GM23338 (cell line): ENCODE data around the gene CD69. TPM values are rescaled to one million over a fixed set of nuclear protein-coding genes. Genes with fewer than 3 reads are reported as not detected.

Experiments
- ATAC-seq: fragments of 200-7000 bp; cut with Tn5 transposase; 3 replicates; pipeline ENCODE4 v1.9.1; 2020
- DNase-seq: peaks from one replicate; pipeline ENCODE4 v3.0.0-alpha.2; 2015; ENCODE audit warnings: low spot score
- H2AFZ ChIP-seq: fragments of 200-600 bp; sonication (generic); 2 replicates; pipeline ENCODE4 v1.8.0; 2016; ENCODE audit warnings: antibody characterized with exemption, mild to moderate bottlenecking, moderate library complexity
- H3F3A ChIP-seq: fragments of 200-600 bp; sonication (generic); replicated peaks from 2 replicates; pipeline ENCODE4 v1.8.0; 2017; ENCODE audit warnings: antibody characterized with exemption, mixed run types, low read depth
- H3K27ac ChIP-seq: fragments of 200-600 bp; sonication (generic); 2 replicates; pipeline ENCODE4 v1.6.1; 2016; ENCODE audit warnings: low read depth
- H3K27me3 ChIP-seq: fragments of 200-600 bp; sonication (generic); 2 replicates; pipeline ENCODE4 v1.8.0; 2016; ENCODE audit warnings: mild to moderate bottlenecking, mixed run types, moderate library complexity; ENCODE audit not compliant: insufficient read depth
- H3K36me3 ChIP-seq: fragments of 200-600 bp; sonication (generic); 2 replicates; pipeline ENCODE4 v1.8.0; 2016; ENCODE audit warnings: mild to moderate bottlenecking; ENCODE audit not compliant: insufficient read depth
- H3K4me1 ChIP-seq: fragments of 200-600 bp; sonication (generic); 2 replicates; pipeline ENCODE4 v1.8.0; 2016; ENCODE audit warnings: mild to moderate bottlenecking, moderate library complexity; ENCODE audit not compliant: insufficient read depth
- H3K4me2 ChIP-seq: fragments of 200-600 bp; sonication (generic); 2 replicates; pipeline ENCODE4 v1.7.1; 2017; ENCODE audit warnings: mixed run types
- H3K4me3 ChIP-seq: fragments of 200-600 bp; sonication (generic); 2 replicates; pipeline ENCODE4 v1.6.1; 2016; ENCODE audit warnings: mixed run types
- H3K79me2 ChIP-seq: fragments of 200-600 bp; sonication (generic); replicated peaks from 2 replicates; pipeline ENCODE4 v1.8.0; 2017; ENCODE audit warnings: mild to moderate bottlenecking; ENCODE audit not compliant: insufficient read depth
- H3K9me2 ChIP-seq: fragments of 200-600 bp; sonication (generic); 2 replicates; pipeline ENCODE4 v1.8.0; 2017; ENCODE audit not compliant: insufficient read depth
- H4K20me1 ChIP-seq: fragments of 200-600 bp; sonication (generic); replicated peaks from 2 replicates; pipeline ENCODE4 v1.8.0; 2017; ENCODE audit warnings: mild to moderate bottlenecking; ENCODE audit not compliant: insufficient read depth
- H3K27ac Mint-ChIP-seq: 2 replicates; pipeline ENCODE4 v1.8.0; 2020; ENCODE audit warnings: inconsistent platforms, mild to moderate bottlenecking, moderate library complexity, mixed read lengths
- H3K27me3 Mint-ChIP-seq: 3 replicates; pipeline ENCODE4 v1.8.0; 2022; ENCODE audit warnings: low read depth, mild to moderate bottlenecking, moderate library complexity, mixed read lengths, inconsistent platforms; ENCODE audit not compliant: insufficient read depth, poor library complexity
- H3K36me3 Mint-ChIP-seq: 3 replicates; pipeline ENCODE4 v1.8.0; 2021; ENCODE audit warnings: low read depth, mild to moderate bottlenecking, inconsistent platforms, moderate library complexity, mixed read lengths
- H3K4me1 Mint-ChIP-seq: 3 replicates; pipeline ENCODE4 v1.8.0; 2020; ENCODE audit warnings: mild to moderate bottlenecking, inconsistent platforms, mixed read lengths
- H3K4me3 Mint-ChIP-seq: 3 replicates; pipeline ENCODE4 v1.8.0; 2021; ENCODE audit warnings: moderate library complexity, mild to moderate bottlenecking, inconsistent platforms, mixed read lengths
- H3K9me3 Mint-ChIP-seq: 3 replicates; pipeline ENCODE4 v1.8.0; 2020; ENCODE audit warnings: moderate library complexity, mild to moderate bottlenecking, inconsistent platforms, mixed read lengths
- EZH2 ChIP-seq: fragments of 200-600 bp; sonication (generic); IDR thresholded peaks from one replicate; pipeline ENCODE4 v1.8.0; 2017; ENCODE audit warnings: antibody characterized with exemption, mild to moderate bottlenecking, low read depth; ENCODE audit not compliant: unreplicated experiment
- JUNB ChIP-seq: IDR thresholded peaks from one replicate; pipeline ENCODE4 v1.6.1; 2016; ENCODE audit warnings: antibody characterized with exemption; ENCODE audit not compliant: unreplicated experiment
- NANOG ChIP-seq: IDR thresholded peaks from 2 replicates; pipeline ENCODE4 v1.6.1; 2016; ENCODE audit warnings: antibody characterized with exemption, borderline replicate concordance
- POLR2AphosphoS5 ChIP-seq: IDR thresholded peaks from 2 replicates; pipeline ENCODE4 v1.6.1; 2016; ENCODE audit warnings: antibody characterized with exemption, low read depth
- ZNF114 ChIP-seq: fragments of 250-450 bp; sonication (Bioruptor Pico); IDR thresholded peaks from 2 replicates; pipeline ENCODE4 v1.5.0; 2020; ENCODE audit warnings: mild to moderate bottlenecking, moderate library complexity
- ZNF331 ChIP-seq: fragments of 250-450 bp; sonication (Bioruptor Pico); IDR thresholded peaks from 2 replicates; pipeline ENCODE4 v1.5.0; 2020; ENCODE audit warnings: low read depth, mild to moderate bottlenecking, moderate library complexity
- polyA plus RNA-seq: library from polyadenylated mRNA; unstranded; fragments of >200 nt; fragmentation: Nextera tagmentation; extraction: Ambion mirVana; gene quantifications from 2 replicates; pipeline ENCODE4 v1.2.1, GENCODE V29; 2016
- total RNA-seq: library from RNA; depleted of rRNA; stranded (reverse); fragments of >200 nt; shearing (Covaris generic); gene quantifications from 2 replicates; pipeline ENCODE4 v1.2.3, GENCODE V29; 2014
- TF ChIP-seq, protein P1 (sequence below): IDR thresholded peaks from one replicate; pipeline ENCODE4 v1.6.1; 2018; ENCODE audit warnings: antibody characterized with exemption; ENCODE audit not compliant: unreplicated experiment
- TF ChIP-seq, protein P2 (sequence below): fragments of 250-450 bp; sonication (Bioruptor Pico); IDR thresholded peaks from 2 replicates; pipeline ENCODE4 v1.5.0; 2020; ENCODE audit warnings: mild to moderate bottlenecking, moderate library complexity
- TF ChIP-seq, protein P3 (sequence below): IDR thresholded peaks from 2 replicates; pipeline ENCODE4 v1.6.1; 2016; ENCODE audit warnings: antibody characterized with exemption

The CD69 gene
- total and polyA plus RNA-seq, 2 experiments from 2014 or later: not detected

DNA sequence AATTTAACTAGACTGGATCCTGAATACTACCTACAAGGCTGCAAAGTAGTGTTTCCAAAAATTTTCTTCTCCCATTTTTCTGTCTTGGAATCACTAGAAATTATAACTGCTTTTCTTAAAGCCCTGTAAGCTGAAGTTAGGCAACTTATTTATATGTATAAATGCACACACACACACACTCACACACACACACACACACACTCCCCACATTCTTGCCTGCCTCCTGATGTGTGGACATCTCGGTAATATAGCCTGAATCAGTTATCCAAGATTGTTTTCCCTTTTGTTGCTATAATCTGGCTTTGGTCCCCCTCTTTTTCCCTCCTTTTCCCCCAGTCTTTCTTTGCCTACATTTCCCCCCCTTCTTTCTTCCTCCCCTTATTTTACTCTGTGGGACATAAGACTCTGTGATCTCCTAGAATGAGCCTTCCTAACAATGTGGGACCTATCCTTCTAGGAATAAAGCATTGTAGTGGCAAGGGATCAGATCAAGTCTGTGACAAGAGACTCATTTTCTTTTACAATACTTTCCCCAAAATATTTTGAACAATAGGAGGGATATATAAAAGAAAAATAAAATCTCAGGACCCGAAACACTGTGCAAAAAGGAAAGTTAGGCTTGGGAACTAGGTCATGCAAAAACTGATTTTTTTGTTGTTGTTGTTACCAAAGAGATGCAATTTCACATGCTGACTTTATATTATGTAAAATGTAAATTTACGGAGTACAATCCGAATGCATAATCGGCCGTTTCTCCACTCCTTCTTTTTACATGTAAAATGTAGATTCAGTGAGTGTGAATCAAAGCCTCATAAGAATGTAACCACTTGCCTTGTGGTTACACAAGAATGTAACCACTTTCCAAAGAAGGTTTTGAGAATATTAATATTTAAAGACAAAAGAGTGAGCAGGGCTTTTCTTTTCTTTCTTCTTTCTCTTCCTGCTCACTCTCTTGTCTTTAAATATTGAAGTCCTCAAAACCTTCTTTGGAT lies 26.3 kb upstream of the CD69 start:
- Histone ChIP-seq H2AFZ (no peak overlapping the region), H3F3A (no peaks in the 10 kb centered on the region), H3K27ac (peak overlapping the region; percentile 94), H3K4me2 (peak overlapping the region; percentile 68), H3K36me3 (no peaks in the 10 kb centered on the region), H4K20me1 (no peaks in the 10 kb centered on the region), H3K9me2 (0 out of 2 replicates have a peak, but pooled peaks cover 5% of the 10 kb centered on the region), H3K4me1 (peaks cover 52% of the 10 kb centered on the region), H3K4me3 (peak overlapping the region; percentile 11; the same call in 1 of the 2 replicates), H3K79me2 (no peaks in the 10 kb centered on the region), H3K27me3 (no peaks in the 10 kb centered on the region)
- ATAC-seq (peak; percentile 65), DNase-seq (no peak)
- TF ChIP-seq NANOG (no peak), ZNF331 (CRISPR knock-in tag) (no peak)
- H3K9me3 Mint-ChIP-seq: peaks cover 19% of the 10 kb centered on the region
- peak overlapping the region; percentile 96 for H3K27ac Mint-ChIP-seq
- H3K27me3 Mint-ChIP-seq: no peaks in the 10 kb centered on the region
- peaks cover 47% of the 10 kb centered on the region for H3K4me1 Mint-ChIP-seq
- H3K36me3 Mint-ChIP-seq: peaks cover 19% of the 10 kb centered on the region
- 0 out of 3 replicates have a peak overlapping the region, but pooled peaks have one; percentile 42 for H3K4me3 Mint-ChIP-seq

DNA sequence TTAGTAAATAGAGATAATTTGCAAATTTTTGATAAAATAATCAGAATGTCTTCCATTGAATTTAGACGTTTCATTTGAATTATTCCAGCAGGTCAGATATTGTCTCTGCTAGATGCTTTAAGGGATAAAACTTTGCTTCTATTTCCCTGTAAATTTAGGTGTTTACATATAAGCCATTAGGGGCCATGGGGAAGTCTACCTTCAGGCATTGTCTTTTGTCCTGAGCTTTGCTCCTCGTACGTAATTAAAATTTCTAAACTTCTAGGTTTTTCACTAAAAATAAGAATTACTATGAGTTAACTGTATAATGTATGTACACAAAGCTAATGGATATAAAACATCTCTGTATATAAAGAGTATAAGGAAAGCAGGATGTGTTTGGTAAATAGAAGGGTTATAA lies 24.1 kb upstream of the CD69 start:
- H2AFZ ChIP-seq: no peak overlapping the region
- H3K4me1 ChIP-seq: peaks cover 52% of the 10 kb centered on the region
- H3K9me2 ChIP-seq: 0 out of 2 replicates have a peak, but pooled peaks cover 5% of the 10 kb centered on the region
- peaks cover 13% of the 10 kb centered on the region; the same call in 2 of the 3 replicates for H3K9me3 Mint-ChIP-seq
- peak overlapping the region; percentile 39 for H3K27ac ChIP-seq
- peaks cover 45% of the 10 kb centered on the region for H3K4me1 Mint-ChIP-seq
- no peaks in the 10 kb centered on the region for H3K36me3 ChIP-seq
- no peaks in the 10 kb centered on the region for H3F3A ChIP-seq
- DNase-seq: no peak
- ATAC-seq: no peak
- peak overlapping the region; percentile 84; the same call in 1 of the 2 replicates for H3K27ac Mint-ChIP-seq
- no peaks in the 10 kb centered on the region for H3K27me3 Mint-ChIP-seq
- H3K4me2 ChIP-seq: peak overlapping the region; percentile 59
- H3K4me3 ChIP-seq: peak overlapping the region; percentile 14
- peaks cover 19% of the 10 kb centered on the region for H3K36me3 Mint-ChIP-seq
- H3K27me3 ChIP-seq: no peaks in the 10 kb centered on the region
- H4K20me1 ChIP-seq: no peaks in the 10 kb centered on the region
- H3K4me3 Mint-ChIP-seq: no peak overlapping the region; the same call in 2 of the 3 replicates
- no peaks in the 10 kb centered on the region for H3K79me2 ChIP-seq
- no peak for TF ChIP-seq EZH2
- TF ChIP-seq ZNF114 (CRISPR knock-in tag): no peak
- TF ChIP-seq, protein P1, sequence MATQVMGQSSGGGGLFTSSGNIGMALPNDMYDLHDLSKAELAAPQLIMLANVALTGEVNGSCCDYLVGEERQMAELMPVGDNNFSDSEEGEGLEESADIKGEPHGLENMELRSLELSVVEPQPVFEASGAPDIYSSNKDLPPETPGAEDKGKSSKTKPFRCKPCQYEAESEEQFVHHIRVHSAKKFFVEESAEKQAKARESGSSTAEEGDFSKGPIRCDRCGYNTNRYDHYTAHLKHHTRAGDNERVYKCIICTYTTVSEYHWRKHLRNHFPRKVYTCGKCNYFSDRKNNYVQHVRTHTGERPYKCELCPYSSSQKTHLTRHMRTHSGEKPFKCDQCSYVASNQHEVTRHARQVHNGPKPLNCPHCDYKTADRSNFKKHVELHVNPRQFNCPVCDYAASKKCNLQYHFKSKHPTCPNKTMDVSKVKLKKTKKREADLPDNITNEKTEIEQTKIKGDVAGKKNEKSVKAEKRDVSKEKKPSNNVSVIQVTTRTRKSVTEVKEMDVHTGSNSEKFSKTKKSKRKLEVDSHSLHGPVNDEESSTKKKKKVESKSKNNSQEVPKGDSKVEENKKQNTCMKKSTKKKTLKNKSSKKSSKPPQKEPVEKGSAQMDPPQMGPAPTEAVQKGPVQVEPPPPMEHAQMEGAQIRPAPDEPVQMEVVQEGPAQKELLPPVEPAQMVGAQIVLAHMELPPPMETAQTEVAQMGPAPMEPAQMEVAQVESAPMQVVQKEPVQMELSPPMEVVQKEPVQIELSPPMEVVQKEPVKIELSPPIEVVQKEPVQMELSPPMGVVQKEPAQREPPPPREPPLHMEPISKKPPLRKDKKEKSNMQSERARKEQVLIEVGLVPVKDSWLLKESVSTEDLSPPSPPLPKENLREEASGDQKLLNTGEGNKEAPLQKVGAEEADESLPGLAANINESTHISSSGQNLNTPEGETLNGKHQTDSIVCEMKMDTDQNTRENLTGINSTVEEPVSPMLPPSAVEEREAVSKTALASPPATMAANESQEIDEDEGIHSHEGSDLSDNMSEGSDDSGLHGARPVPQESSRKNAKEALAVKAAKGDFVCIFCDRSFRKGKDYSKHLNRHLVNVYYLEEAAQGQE: no peak
- no peak for TF ChIP-seq ZNF331 (CRISPR knock-in tag)
- TF ChIP-seq POLR2AphosphoS5: no peak
- TF ChIP-seq, protein P2, sequence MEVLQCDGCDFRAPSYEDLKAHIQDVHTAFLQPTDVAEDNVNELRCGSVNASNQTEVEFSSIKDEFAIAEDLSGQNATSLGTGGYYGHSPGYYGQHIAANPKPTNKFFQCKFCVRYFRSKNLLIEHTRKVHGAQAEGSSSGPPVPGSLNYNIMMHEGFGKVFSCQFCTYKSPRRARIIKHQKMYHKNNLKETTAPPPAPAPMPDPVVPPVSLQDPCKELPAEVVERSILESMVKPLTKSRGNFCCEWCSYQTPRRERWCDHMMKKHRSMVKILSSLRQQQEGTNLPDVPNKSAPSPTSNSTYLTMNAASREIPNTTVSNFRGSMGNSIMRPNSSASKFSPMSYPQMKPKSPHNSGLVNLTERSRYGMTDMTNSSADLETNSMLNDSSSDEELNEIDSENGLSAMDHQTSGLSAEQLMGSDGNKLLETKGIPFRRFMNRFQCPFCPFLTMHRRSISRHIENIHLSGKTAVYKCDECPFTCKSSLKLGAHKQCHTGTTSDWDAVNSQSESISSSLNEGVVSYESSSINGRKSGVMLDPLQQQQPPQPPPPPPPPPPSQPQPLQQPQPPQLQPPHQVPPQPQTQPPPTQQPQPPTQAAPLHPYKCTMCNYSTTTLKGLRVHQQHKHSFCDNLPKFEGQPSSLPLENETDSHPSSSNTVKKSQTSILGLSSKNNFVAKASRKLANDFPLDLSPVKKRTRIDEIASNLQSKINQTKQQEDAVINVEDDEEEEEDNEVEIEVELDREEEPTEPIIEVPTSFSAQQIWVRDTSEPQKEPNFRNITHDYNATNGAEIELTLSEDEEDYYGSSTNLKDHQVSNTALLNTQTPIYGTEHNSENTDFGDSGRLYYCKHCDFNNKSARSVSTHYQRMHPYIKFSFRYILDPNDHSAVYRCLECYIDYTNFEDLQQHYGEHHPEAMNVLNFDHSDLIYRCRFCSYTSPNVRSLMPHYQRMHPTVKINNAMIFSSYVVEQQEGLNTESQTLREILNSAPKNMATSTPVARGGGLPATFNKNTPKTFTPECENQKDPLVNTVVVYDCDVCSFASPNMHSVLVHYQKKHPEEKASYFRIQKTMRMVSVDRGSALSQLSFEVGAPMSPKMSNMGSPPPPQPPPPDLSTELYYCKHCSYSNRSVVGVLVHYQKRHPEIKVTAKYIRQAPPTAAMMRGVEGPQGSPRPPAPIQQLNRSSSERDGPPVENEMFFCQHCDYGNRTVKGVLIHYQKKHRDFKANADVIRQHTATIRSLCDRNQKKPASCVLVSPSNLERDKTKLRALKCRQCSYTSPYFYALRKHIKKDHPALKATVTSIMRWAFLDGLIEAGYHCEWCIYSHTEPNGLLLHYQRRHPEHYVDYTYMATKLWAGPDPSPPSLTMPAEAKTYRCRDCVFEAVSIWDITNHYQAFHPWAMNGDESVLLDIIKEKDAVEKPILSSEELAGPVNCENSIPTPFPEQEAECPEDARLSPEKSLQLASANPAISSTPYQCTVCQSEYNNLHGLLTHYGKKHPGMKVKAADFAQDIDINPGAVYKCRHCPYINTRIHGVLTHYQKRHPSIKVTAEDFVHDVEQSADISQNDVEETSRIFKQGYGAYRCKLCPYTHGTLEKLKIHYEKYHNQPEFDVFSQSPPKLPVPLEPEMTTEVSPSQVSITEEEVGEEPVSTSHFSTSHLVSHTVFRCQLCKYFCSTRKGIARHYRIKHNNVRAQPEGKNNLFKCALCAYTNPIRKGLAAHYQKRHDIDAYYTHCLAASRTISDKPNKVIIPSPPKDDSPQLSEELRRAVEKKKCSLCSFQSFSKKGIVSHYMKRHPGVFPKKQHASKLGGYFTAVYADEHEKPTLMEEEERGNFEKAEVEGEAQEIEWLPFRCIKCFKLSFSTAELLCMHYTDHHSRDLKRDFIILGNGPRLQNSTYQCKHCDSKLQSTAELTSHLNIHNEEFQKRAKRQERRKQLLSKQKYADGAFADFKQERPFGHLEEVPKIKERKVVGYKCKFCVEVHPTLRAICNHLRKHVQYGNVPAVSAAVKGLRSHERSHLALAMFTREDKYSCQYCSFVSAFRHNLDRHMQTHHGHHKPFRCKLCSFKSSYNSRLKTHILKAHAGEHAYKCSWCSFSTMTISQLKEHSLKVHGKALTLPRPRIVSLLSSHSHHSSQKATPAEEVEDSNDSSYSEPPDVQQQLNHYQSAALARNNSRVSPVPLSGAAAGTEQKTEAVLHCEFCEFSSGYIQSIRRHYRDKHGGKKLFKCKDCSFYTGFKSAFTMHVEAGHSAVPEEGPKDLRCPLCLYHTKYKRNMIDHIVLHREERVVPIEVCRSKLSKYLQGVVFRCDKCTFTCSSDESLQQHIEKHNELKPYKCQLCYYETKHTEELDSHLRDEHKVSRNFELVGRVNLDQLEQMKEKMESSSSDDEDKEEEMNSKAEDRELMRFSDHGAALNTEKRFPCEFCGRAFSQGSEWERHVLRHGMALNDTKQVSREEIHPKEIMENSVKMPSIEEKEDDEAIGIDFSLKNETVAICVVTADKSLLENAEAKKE: no peak
- TF ChIP-seq JUNB: no peak
- no peak for TF ChIP-seq NANOG
- TF ChIP-seq, protein P3, sequence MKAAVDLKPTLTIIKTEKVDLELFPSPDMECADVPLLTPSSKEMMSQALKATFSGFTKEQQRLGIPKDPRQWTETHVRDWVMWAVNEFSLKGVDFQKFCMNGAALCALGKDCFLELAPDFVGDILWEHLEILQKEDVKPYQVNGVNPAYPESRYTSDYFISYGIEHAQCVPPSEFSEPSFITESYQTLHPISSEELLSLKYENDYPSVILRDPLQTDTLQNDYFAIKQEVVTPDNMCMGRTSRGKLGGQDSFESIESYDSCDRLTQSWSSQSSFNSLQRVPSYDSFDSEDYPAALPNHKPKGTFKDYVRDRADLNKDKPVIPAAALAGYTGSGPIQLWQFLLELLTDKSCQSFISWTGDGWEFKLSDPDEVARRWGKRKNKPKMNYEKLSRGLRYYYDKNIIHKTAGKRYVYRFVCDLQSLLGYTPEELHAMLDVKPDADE: no peak
